Muscle layer of duodenum (tissue), 2 donors: ENCODE data around the gene TBXT.

Source experiments
- H3K27ac ChIP-seq: one replicate; pipeline ENCODE4 v1.7.0; 2013; ENCODE audit warnings: mild to moderate bottlenecking, low read length
- H3K27me3 ChIP-seq: one replicate; pipeline ENCODE4 v1.7.0; 2013; ENCODE audit warnings: low read depth, mild to moderate bottlenecking, control low read depth, low read length
- H3K36me3 ChIP-seq, 2 donors: one replicate each; pipeline ENCODE4 v1.7.0; 2013; ENCODE audit warnings: low read length in 2 of 2, control low read depth in 1 of 2, mild to moderate bottlenecking in 1 of 2; ENCODE audit not compliant: insufficient read depth in 2 of 2, control insufficient read depth in 1 of 2
- H3K4me1 ChIP-seq, 2 donors: one replicate each; pipeline ENCODE4 v1.7.0; 2013; ENCODE audit warnings: low read length in 2 of 2, mild to moderate bottlenecking in 2 of 2, control low read depth in 1 of 2, moderate library complexity in 1 of 2; ENCODE audit not compliant: insufficient read depth in 2 of 2, control insufficient read depth in 1 of 2
- H3K4me3 ChIP-seq, 2 donors: one replicate each; pipeline ENCODE4 v1.7.0; 2013; ENCODE audit warnings: low read length in 2 of 2, low read depth in 1 of 2, mild to moderate bottlenecking in 1 of 2
- H3K9me3 ChIP-seq, 2 donors: one replicate each; pipeline ENCODE4 v1.7.0; 2013; ENCODE audit warnings: low read length in 2 of 2, control low read depth in 1 of 2, mild to moderate bottlenecking in 1 of 2; ENCODE audit not compliant: control insufficient read depth in 1 of 2
- donor health status: healthy.

Gene TBXT, protein sequence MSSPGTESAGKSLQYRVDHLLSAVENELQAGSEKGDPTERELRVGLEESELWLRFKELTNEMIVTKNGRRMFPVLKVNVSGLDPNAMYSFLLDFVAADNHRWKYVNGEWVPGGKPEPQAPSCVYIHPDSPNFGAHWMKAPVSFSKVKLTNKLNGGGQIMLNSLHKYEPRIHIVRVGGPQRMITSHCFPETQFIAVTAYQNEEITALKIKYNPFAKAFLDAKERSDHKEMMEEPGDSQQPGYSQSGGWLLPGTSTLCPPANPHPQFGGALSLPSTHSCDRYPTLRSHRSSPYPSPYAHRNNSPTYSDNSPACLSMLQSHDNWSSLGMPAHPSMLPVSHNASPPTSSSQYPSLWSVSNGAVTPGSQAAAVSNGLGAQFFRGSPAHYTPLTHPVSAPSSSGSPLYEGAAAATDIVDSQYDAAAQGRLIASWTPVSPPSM

DNA sequence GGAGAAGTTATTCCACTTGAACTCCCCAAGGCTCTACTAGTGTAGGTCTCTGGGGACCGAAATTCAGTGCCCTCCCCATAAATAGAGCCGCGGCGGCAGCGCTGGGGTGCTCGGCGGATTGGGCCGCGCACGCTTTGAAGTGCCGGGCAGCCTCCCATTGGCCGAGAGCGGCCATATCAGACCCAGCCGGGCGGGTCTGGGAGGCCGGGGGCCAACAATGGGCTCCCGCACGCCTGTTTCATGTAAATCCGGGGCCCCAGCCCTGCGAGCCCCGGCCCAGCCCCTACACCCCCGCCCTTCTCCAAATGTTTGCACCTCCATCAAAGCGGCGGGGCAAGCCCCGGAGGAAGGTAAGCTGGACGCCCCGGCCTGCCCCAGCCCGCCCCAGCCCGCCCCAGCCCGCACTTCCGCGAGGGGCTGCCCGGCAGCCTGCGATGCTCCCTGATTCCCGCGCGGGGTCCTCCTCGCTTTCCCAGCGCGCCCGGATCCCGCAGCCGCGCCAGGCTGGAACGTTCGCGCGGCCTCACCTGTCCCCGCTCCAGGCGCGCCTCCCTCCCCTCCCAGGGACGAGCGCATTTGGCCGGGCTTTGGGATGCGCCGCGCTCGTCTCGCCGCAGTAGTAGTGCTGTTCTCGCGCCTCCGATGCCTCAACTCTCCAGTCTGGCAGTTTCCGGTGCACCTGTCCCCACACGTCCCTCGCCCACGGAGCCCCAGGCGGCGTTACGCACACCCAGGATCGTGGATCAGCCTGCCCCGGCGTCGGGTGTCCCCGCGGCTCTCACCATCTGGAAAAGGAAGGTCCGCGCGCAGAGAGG is at the start of gene TBXT:
TSS of gene TBXT (minus strand) at position 51 of the 815 bp plus-strand sequence. CDS start 260 bp downstream, outside the sequence.
- peak within 1 kb of the TSS; percentile 21 to 67 for H3K4me3 ChIP-seq
- no peaks in the 10 kb centered on the region for H3K9me3 ChIP-seq
- no peak within 1 kb of the TSS for H3K27ac ChIP-seq
- no peaks in the 10 kb centered on the region for H3K36me3 ChIP-seq
- H3K4me1 ChIP-seq: peaks cover 0 to 33% of the 10 kb centered on the region in 2 donors
- peaks cover 59% of the 10 kb centered on the region for H3K27me3 ChIP-seq

DNA sequence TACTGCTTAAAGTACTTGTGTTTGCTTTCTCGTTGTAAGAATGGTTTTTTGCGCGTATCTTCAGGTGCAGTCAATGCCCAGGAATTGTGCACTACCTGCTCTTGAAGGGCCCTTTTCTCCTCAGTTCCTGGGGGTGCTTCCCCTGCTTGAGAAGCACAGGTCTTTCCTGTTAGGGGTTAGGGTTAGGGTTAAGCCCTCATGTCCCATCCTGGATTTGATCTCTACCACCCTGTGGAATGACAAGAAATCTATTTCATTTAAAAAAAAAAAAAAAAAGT is 39.6 kb upstream of the TBXT start:
- Histone ChIP-seq H3K9me3 (peaks cover 0 to 2% of the 10 kb centered on the region in 2 donors), H3K36me3 (no peaks in the 10 kb centered on the region), H3K4me1 (no peaks in the 10 kb centered on the region), H3K27me3 (no peaks in the 10 kb centered on the region), H3K4me3 (no peak overlapping the region), H3K27ac (no peak overlapping the region)

DNA sequence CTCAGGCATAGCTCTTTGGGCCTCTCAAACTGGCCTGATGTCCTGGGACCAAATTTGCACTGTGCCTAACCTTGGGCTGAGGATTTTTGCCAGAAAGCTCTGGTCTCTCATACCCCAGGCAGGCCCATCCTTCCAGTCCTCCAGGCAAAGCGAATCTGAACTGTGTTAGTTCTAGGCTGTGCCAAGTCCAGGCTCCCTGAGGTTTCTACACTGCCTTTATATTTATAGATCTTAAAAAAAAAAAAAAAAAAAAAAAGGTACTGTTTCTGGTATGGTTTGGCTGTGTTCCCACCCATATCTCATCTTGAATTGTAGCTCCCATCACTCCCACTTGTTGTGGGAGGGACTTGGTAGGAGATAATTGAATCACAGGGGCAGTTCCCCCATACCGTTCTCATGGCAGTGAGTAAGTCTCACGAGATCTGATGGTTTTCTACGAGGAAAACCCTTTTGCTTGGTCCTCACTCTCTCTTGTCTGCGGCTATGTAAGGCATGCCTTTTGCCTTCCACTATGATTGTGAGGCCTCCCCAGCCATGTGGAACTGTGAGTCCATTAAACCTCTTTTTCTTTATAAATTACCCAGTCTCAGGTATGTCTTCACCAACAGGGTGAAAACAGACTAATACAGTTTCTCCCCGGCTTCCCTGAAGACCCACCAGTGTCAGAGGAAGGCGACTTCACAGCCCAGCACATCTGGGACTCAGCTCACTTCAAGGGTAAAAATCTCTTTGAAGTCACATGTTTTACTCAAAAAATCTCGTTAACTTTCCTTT is 39.0 kb upstream of the TBXT start:
- Histone ChIP-seq H3K9me3 (no peaks in the 10 kb centered on the region), H3K4me3 (no peak overlapping the region), H3K36me3 (no peaks in the 10 kb centered on the region), H3K27me3 (no peaks in the 10 kb centered on the region), H3K27ac (no peak overlapping the region), H3K4me1 (no peaks in the 10 kb centered on the region)

DNA sequence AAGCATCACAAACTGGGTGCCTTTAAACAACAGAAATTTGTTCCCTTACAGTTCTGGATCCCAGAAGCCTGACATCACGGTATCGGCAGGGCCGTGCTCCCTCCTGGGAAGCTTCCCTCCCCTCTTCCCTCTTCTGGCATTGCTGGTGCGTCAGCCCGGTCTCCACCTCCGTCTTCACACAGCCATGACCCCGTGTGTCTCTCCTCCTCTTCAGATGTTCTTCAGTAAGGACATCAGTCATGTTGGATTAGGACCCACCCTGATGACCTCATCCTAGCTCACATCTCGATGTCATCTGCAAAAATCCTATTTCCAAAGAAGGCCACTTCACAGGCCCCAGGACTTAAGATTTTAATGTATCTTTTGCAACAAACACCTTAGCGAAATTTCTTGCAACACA is 38.4 kb upstream of the TBXT start:
- no peaks in the 10 kb centered on the region for H3K27me3 ChIP-seq
- H3K27ac ChIP-seq: no peak overlapping the region
- H3K4me1 ChIP-seq: no peaks in the 10 kb centered on the region
- no peaks in the 10 kb centered on the region for H3K9me3 ChIP-seq
- H3K36me3 ChIP-seq: no peaks in the 10 kb centered on the region
- H3K4me3 ChIP-seq: no peak overlapping the region

DNA sequence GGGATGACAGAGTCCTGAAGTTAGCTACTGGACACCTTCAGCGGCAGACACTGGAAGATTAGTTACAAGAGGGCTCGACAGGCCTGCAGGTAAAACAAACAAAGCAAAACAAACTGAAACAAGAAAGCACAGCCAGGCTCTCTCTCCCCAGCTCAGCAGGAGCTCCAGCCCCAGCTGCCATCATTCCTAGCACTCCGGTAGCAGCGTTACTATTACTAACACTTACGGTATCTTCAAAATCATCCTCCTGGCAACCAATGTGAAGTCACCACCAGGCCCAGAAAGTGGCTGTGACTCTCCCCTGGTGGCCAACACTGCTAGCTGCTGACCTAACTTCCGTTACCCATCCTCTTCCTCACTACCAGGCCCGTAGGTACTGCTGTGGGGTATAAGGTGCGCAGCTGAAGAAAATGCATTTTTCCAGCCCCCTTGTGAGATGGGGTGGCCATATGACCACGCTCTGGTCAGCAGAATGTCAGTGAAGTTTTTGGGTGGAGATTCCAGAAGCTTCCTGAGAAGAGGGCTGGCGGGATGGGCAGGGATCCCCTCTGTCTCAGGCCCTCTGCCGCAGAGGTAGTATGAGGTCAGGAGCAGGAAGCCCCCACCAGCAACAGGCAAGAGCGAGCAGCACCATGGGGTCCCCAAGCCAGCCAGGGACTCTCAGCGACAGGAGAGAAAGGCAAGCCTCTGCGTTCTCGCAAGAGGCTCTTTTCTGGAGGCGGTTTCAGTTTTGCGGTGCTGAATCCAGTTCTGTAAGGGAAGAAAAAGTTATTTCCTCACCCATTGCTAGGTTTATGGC is 37.4 kb upstream of the TBXT start:
- H3K27me3 ChIP-seq: no peaks in the 10 kb centered on the region

DNA sequence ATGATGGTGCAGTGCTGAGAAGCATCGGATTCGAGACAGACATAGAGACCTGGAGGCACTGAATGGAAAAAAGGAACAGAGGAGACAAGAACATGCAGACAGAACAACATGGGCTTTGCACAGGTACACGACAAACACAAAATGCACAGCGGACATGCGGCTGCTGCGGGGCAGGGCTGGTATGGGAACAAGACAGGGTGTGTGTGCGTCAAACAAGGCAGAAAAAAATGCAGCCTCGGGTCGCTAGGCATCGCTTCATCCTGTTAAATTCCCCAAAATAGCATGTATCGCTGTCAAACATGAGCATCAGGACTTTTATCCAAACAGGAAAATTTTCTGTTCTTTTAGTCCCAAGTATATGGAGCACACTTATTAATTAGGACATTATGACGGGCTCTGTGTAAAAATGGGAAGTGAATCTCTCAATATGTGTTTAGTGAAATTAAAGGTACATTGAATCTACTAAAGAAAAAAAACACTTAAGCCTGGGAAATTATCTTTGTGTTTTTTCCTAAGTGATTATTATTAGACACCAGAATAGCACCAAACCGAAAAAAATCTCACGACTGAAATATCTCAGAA is 36.1 kb upstream of the TBXT start:
- no peaks in the 10 kb centered on the region for H3K27me3 ChIP-seq
- no peak overlapping the region for H3K4me3 ChIP-seq
- no peaks in the 10 kb centered on the region for H3K9me3 ChIP-seq
- H3K27ac ChIP-seq: no peak overlapping the region
- H3K4me1 ChIP-seq: no peaks in the 10 kb centered on the region
- H3K36me3 ChIP-seq: no peaks in the 10 kb centered on the region

More for the DNA sequence above, 37.4 kb upstream of the TBXT start:
- Histone ChIP-seq H3K27ac (no peak overlapping the region), H3K9me3 (no peaks in the 10 kb centered on the region), H3K4me1 (no peaks in the 10 kb centered on the region), H3K4me3 (no peak overlapping the region), H3K36me3 (no peaks in the 10 kb centered on the region)

DNA sequence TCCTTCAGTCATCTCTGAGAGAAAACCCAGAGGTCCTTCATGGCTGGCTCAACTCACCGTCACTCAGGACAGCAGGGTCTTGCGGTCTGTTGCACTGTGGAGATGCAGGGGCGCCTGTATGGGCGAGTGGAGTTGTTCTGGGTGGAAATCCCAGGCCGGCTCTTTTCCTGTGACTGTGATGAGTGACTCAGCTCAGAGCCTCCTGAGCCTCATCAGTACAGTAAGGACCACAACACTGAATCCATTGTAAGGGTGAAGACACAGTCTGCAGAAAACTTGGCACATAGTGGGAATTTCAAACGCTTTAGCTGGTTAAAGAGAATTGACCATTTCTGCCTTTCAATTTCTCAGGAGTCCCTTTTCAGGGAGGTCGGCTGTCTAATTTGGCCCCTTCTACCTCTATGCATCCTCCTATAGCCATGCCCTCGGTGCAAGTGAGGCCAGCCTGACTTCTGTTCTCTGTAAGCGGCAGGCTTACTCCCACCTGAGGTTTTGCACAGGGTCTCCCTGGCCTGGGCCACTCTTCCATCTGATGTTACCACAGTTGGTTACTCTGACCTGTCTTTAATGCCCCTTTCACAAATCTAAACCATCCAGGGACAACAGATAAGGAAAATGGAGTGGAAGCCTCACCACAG is 35.5 kb upstream of the TBXT start:
- no peaks in the 10 kb centered on the region for H3K9me3 ChIP-seq
- no peak overlapping the region for H3K27ac ChIP-seq

DNA sequence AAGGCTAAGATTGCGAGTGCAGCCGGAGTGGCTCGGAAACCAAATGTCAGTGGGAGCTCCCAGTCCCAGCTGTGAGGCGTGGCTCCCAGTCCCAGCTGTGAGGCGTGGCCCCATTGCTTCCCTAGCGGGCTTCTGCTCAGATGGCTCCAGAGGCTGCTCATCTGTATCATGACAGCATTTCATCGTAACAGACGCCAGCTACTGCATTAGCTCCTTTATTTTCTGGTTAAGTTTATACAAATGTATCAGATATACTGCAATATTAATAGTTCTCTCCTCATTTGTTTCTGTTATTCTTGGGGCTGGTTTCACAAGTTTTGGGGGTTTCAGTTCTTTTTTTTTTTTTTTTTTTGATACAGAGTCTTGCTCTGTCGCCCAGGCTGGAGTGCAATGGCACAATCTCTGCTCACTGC is 34.7 kb upstream of the TBXT start:
- Histone ChIP-seq H3K9me3 (no peaks in the 10 kb centered on the region), H3K27me3 (no peaks in the 10 kb centered on the region), H3K27ac (no peak overlapping the region), H3K4me1 (no peaks in the 10 kb centered on the region), H3K4me3 (no peak overlapping the region), H3K36me3 (no peaks in the 10 kb centered on the region)

More for the DNA sequence above, 35.5 kb upstream of the TBXT start:
- Histone ChIP-seq H3K27me3 (no peaks in the 10 kb centered on the region), H3K36me3 (no peaks in the 10 kb centered on the region), H3K4me1 (no peaks in the 10 kb centered on the region), H3K4me3 (no peak overlapping the region)

DNA sequence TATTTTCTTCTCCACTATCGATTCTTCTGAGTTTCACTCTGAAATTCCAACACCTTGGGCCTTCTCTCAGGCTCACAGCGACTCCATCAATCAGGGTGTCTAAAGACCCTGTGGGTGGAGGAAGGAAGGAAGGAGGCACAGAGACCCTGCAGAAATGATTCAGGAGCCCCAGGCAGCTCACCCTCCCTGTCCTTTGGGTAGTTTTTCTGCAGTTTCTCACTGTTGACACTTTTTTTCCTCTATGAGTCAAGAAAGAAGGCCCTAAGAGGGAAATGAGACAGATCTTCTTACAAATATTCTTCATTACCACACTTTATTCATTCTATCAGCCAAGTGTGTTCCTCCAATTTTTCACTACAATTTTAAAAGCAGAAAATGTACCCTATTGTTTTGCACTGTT is 34.2 kb upstream of the TBXT start:
- Histone ChIP-seq H3K27ac (no peak overlapping the region), H3K27me3 (no peaks in the 10 kb centered on the region), H3K4me1 (no peaks in the 10 kb centered on the region), H3K4me3 (no peak overlapping the region), H3K9me3 (no peaks in the 10 kb centered on the region), H3K36me3 (no peaks in the 10 kb centered on the region)

DNA sequence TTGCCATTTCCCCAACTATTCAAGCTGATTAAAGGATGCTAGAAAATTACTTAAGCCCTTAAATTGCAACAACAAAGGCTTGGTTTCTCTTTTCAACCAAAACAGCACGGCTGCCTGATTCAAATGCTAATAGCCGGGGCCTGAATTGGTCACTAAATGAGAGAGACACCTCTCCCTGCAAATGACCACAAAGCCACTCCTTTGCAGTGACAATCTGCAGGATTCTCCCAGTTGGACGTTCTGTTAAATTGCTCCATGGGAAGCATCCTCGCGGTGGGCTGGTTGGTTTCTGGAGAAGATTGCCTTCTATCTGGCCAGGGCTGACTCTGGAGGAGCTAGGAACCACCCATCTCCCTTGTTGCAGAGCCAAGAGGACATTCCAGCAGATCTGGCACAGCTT is 29.7 kb upstream of the TBXT start:
- H3K27ac ChIP-seq: no peak overlapping the region
- H3K27me3 ChIP-seq: no peaks in the 10 kb centered on the region
- no peaks in the 10 kb centered on the region for H3K36me3 ChIP-seq
- no peaks in the 10 kb centered on the region for H3K9me3 ChIP-seq
- no peak overlapping the region for H3K4me3 ChIP-seq
- H3K4me1 ChIP-seq: no peaks in the 10 kb centered on the region
